Mesothelial cell of epicardium (in vitro differentiated cells): ENCODE results near the gene DUSP10. TPM values are rescaled to one million over a fixed set of nuclear protein-coding genes. Genes with fewer than 3 reads are reported as not detected.

Source experiments
- DNase-seq, 2 experiments: peaks; one replicate each; pipeline ENCODE4 v3.0.0; 2021; ENCODE audit warnings: low spot score in 2 of 2; ENCODE audit not compliant: unreplicated experiment in 2 of 2
- H3K27ac Mint-ChIP-seq: 2 replicates; pipeline ENCODE4 v1.8.0; 2021; ENCODE audit warnings: mixed read lengths
- H3K27me3 Mint-ChIP-seq: 2 replicates; pipeline ENCODE4 v1.8.0; 2021; ENCODE audit warnings: low read depth, mixed read lengths
- H3K36me3 Mint-ChIP-seq: 2 replicates; pipeline ENCODE4 v1.8.0; 2021; ENCODE audit warnings: mixed read lengths
- H3K4me1 Mint-ChIP-seq: 2 replicates; pipeline ENCODE4 v1.8.0; 2021; ENCODE audit warnings: mixed read lengths
- H3K4me3 Mint-ChIP-seq: 2 replicates; pipeline ENCODE4 v1.8.0; 2021; ENCODE audit warnings: mild to moderate bottlenecking, moderate library complexity, mixed read lengths
- H3K9me3 Mint-ChIP-seq: 2 replicates; pipeline ENCODE4 v1.8.0; 2021; ENCODE audit warnings: mixed read lengths
- total RNA-seq: library from RNA; stranded (reverse); gene quantifications from 3 replicates; pipeline ENCODE4 v1.2.1, GENCODE V29; 2021
- TF ChIP-seq, protein P1 (sequence below): fragments of 200-600 bp; sonication (generic); IDR thresholded peaks from one replicate; pipeline ENCODE4 v1.5.0; 2021; ENCODE audit warnings: antibody characterized with exemption; ENCODE audit not compliant: unreplicated experiment

The DUSP10 gene
- total RNA-seq, 1 donor from 2014 or later = 4.0 TPM

DNA sequence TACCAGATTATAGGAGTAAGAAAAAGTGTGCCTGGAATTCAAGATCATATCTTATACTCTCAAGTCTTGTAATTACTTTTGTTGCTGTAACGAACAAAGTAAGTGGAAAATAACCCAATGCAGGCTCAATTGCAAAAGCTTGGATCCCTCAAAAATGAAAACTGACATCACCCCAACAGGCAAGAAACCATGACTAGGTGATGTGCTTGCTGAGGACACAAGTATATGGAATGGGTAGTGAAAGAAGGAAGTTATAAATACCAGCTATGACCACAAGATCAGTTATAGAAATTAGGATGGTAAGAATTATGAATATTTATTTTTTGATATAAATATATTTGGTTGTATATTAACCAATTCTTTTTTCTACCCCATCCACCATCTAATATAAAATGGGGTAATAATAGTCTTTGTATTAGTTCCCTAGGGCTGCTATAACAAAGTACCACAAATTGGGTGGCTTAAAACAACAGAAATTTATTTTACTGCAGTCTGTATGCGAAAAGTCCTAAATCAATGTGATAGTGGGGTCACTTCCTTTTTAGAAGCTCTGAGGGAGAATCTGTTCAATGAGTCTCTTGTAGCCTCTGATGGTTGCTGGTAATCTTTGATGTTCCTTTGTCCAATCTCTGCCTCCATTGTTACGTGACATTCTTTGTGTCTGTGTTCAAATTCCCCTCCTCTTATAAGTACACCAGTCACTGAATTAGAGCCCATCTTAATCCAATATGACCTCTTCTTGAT, 45.0 kb downstream of the DUSP10 start:
- no peak for DNase-seq
- Mint-ChIP-seq H3K4me1 (peaks cover 23% of the 10 kb centered on the region), H3K27ac (no peak overlapping the region), H3K4me3 (no peak overlapping the region), H3K27me3 (no peaks in the 10 kb centered on the region), H3K36me3 (no peaks in the 10 kb centered on the region), H3K9me3 (peaks cover 8% of the 10 kb centered on the region)
- TF ChIP-seq, protein P1, sequence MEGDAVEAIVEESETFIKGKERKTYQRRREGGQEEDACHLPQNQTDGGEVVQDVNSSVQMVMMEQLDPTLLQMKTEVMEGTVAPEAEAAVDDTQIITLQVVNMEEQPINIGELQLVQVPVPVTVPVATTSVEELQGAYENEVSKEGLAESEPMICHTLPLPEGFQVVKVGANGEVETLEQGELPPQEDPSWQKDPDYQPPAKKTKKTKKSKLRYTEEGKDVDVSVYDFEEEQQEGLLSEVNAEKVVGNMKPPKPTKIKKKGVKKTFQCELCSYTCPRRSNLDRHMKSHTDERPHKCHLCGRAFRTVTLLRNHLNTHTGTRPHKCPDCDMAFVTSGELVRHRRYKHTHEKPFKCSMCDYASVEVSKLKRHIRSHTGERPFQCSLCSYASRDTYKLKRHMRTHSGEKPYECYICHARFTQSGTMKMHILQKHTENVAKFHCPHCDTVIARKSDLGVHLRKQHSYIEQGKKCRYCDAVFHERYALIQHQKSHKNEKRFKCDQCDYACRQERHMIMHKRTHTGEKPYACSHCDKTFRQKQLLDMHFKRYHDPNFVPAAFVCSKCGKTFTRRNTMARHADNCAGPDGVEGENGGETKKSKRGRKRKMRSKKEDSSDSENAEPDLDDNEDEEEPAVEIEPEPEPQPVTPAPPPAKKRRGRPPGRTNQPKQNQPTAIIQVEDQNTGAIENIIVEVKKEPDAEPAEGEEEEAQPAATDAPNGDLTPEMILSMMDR = no peak

DNA sequence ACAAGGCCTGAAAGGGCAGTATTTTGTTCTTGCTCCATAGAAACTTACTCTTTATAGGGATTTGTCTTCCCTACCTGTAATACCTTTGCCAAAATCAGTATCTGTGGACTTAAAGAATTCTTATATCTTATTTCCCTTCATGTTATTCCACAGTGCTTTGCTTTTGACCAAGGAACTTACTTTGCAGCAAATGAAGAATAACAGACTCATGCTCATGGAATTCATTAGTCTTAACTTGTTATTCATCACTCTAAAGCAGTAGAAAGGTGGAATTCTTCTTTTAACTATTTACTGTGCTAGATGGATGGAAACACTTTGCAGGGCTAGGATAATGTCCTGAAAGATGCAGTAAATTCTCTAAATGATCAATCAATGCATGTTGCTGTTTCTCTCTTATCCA, 45.9 kb downstream of the DUSP10 start:
- no peaks in the 10 kb centered on the region for H3K27me3 Mint-ChIP-seq
- peaks cover 19% of the 10 kb centered on the region for H3K4me1 Mint-ChIP-seq
- H3K4me3 Mint-ChIP-seq = no peak overlapping the region
- TF ChIP-seq, protein P1 = no peak
- no peaks in the 10 kb centered on the region for H3K36me3 Mint-ChIP-seq
- H3K9me3 Mint-ChIP-seq = peaks cover 8% of the 10 kb centered on the region
- DNase-seq = no peak
- H3K27ac Mint-ChIP-seq = no peak overlapping the region

GRCh38 chr1:221695301-221695700, 46.6 kb downstream of the DUSP10 start:
- H3K4me1 Mint-ChIP-seq = peaks cover 15% of the 10 kb centered on the region

GRCh38 chr1:221694109-221694508, 47.8 kb downstream of the DUSP10 start:
- Mint-ChIP-seq H3K9me3 (peaks cover 12% of the 10 kb centered on the region), H3K27me3 (no peaks in the 10 kb centered on the region), H3K27ac (no peak overlapping the region), H3K36me3 (no peaks in the 10 kb centered on the region), H3K4me3 (no peak overlapping the region), H3K4me1 (peaks cover 11% of the 10 kb centered on the region)
- DNase-seq = no peak
- TF ChIP-seq, protein P1 = no peak

More at GRCh38 chr1:221695301-221695700, 46.6 kb downstream of the DUSP10 start:
- Mint-ChIP-seq H3K36me3 (no peaks in the 10 kb centered on the region), H3K9me3 (peaks cover 8% of the 10 kb centered on the region), H3K4me3 (no peak overlapping the region), H3K27ac (no peak overlapping the region), H3K27me3 (no peaks in the 10 kb centered on the region)
- TF ChIP-seq, protein P1 = no peak
- DNase-seq = no peak

GRCh38 chr1:221693087-221693486, 48.8 kb downstream of the DUSP10 start:
- DNase-seq = no peak
- no peak overlapping the region for H3K4me3 Mint-ChIP-seq
- H3K36me3 Mint-ChIP-seq = no peaks in the 10 kb centered on the region
- no peaks in the 10 kb centered on the region for H3K27me3 Mint-ChIP-seq
- H3K27ac Mint-ChIP-seq = no peak overlapping the region
- H3K9me3 Mint-ChIP-seq = peaks cover 12% of the 10 kb centered on the region
- TF ChIP-seq, protein P1 = no peak
- peaks cover 13% of the 10 kb centered on the region for H3K4me1 Mint-ChIP-seq
